Measurements from ENCODE around the gene C5orf58.

C5orf58 gene

DNA sequence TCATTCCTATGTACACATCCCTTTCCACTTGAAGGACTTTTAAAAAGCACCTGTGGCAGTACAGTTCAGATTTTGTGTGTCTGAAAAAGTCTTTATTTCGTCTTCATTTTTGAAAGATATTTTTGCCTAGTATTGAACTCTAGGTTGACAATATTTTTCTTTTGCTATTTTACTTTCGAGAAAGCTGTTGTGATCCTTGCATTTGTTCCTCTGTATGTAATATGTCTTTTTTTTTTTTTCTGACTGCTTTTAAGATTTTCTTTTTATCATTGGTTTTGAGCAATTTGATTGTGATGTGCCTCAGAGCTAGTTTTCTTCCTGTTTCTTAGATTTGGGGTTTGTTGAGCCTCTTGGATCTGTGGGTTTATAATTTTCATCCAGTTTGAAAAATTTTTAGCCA lies 51.4 kb downstream of the C5orf58 start:
- Histone ChIP-seq H3K4me3 (ENCODE audit: low read depth, low read length) (no peak overlapping the region), H3K36me3 (ENCODE audit: control insufficient read depth in 2 of 2, insufficient read depth in 1 of 2, low read length in 2 of 2) (no peaks in the 10 kb centered on the region), H3K4me1 (ENCODE audit: control insufficient read depth, insufficient read depth, low read length) (no peaks in the 10 kb centered on the region), H3K27ac (ENCODE audit: extremely low read depth, low read depth, low read length) (no peak overlapping the region), H3K9me3 (ENCODE audit: control insufficient read depth, insufficient read depth, low read depth, low read length) (no peaks in the 10 kb centered on the region; the same call in none of the 2 replicates)
- POLR2A ChIA-PET = no interaction called here
- CTCF ChIA-PET = no interaction called here
- peak; percentile 98 for TF ChIP-seq ZNF791 (tag by site-specific recombination; IDR thresholded peaks at IDR 0.05)
- TF ChIP-seq ZNF433 (tag by site-specific recombination; IDR thresholded peaks at IDR 0.05; ENCODE audit: low read depth) = no peak
- no peak for TF ChIP-seq ZBTB26 (tag by site-specific recombination; optimal IDR thresholded peaks at IDR 0.05)
- peak; percentile 90 for TF ChIP-seq SETDB1 (IDR thresholded peaks at IDR 0.05; ENCODE audit: insufficient read length, low read length)

GRCh38 chr5:170285181-170285580 lies 52.4 kb downstream of the C5orf58 start:
- Histone ChIP-seq H3K36me3 (ENCODE audit: control insufficient read depth in 2 of 2, insufficient read depth in 1 of 2, low read length in 2 of 2) (no peaks in the 10 kb centered on the region), H3K4me3 (ENCODE audit: low read depth, low read length) (no peak overlapping the region), H3K27ac (ENCODE audit: extremely low read depth, low read depth, low read length) (no peak overlapping the region), H3K4me1 (ENCODE audit: control insufficient read depth, insufficient read depth, low read length) (no peaks in the 10 kb centered on the region), H3K9me3 (ENCODE audit: control insufficient read depth, insufficient read depth, low read depth, low read length) (no peaks in the 10 kb centered on the region; the same call in none of the 2 replicates)
- CTCF ChIA-PET = no interaction called here
- TF ChIP-seq ZNF768 (tag by site-specific recombination; IDR thresholded peaks at IDR 0.05) = no peak
- POLR2A ChIA-PET = no interaction called here

- Histone ChIP-seq H3K27ac (ENCODE audit: extremely low read depth, low read depth, low read length) (no peak overlapping the region), H3K36me3 (ENCODE audit: control insufficient read depth in 2 of 2, insufficient read depth in 1 of 2, low read length in 2 of 2) (no peaks in the 10 kb centered on the region), H3K9me3 (ENCODE audit: control insufficient read depth, insufficient read depth, low read depth, low read length) (no peaks in the 10 kb centered on the region; the same call in none of the 2 replicates), H3K4me1 (ENCODE audit: control insufficient read depth, insufficient read depth, low read length) (no peaks in the 10 kb centered on the region), H3K4me3 (ENCODE audit: low read depth, low read length) (no peak overlapping the region)
- ChIA-PET POLR2A (no interaction called here), CTCF (no interaction called here)
- TF ChIP-seq ZNF660 (tag by site-specific recombination; IDR thresholded peaks at IDR 0.05) (no peak), ZNF624 (tag by site-specific recombination; IDR thresholded peaks at IDR 0.05) (no peak), ZNF404 (tag by site-specific recombination; IDR thresholded peaks at IDR 0.05) (no peak), ZNF580 (tag by site-specific recombination; IDR thresholded peaks at IDR 0.05) (no peak), ZFHX2 (tag by site-specific recombination; conservative IDR thresholded peaks at IDR 0.05) (no peak), ZNF530 (tag by site-specific recombination; IDR thresholded peaks at IDR 0.05; ENCODE audit: low read depth) (no peak), ZNF184 (tag by site-specific recombination; IDR thresholded peaks at IDR 0.05) (no peak), ZNF121 (tag by site-specific recombination; IDR thresholded peaks at IDR 0.05) (no peak), GLIS2 (tag by site-specific recombination; IDR thresholded peaks at IDR 0.05) (no peak)
- TF ChIP-seq, protein P1, sequence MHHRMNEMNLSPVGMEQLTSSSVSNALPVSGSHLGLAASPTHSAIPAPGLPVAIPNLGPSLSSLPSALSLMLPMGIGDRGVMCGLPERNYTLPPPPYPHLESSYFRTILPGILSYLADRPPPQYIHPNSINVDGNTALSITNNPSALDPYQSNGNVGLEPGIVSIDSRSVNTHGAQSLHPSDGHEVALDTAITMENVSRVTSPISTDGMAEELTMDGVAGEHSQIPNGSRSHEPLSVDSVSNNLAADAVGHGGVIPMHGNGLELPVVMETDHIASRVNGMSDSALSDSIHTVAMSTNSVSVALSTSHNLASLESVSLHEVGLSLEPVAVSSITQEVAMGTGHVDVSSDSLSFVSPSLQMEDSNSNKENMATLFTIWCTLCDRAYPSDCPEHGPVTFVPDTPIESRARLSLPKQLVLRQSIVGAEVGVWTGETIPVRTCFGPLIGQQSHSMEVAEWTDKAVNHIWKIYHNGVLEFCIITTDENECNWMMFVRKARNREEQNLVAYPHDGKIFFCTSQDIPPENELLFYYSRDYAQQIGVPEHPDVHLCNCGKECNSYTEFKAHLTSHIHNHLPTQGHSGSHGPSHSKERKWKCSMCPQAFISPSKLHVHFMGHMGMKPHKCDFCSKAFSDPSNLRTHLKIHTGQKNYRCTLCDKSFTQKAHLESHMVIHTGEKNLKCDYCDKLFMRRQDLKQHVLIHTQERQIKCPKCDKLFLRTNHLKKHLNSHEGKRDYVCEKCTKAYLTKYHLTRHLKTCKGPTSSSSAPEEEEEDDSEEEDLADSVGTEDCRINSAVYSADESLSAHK (tag by site-specific recombination; IDR thresholded peaks at IDR 0.05) = no peak
- TF ChIP-seq, protein P2, sequence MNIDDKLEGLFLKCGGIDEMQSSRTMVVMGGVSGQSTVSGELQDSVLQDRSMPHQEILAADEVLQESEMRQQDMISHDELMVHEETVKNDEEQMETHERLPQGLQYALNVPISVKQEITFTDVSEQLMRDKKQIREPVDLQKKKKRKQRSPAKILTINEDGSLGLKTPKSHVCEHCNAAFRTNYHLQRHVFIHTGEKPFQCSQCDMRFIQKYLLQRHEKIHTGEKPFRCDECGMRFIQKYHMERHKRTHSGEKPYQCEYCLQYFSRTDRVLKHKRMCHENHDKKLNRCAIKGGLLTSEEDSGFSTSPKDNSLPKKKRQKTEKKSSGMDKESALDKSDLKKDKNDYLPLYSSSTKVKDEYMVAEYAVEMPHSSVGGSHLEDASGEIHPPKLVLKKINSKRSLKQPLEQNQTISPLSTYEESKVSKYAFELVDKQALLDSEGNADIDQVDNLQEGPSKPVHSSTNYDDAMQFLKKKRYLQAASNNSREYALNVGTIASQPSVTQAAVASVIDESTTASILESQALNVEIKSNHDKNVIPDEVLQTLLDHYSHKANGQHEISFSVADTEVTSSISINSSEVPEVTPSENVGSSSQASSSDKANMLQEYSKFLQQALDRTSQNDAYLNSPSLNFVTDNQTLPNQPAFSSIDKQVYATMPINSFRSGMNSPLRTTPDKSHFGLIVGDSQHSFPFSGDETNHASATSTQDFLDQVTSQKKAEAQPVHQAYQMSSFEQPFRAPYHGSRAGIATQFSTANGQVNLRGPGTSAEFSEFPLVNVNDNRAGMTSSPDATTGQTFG (tag by site-specific recombination; IDR thresholded peaks at IDR 0.05; ENCODE audit: borderline replicate concordance) = no peak
- TF ChIP-seq, protein P3, sequence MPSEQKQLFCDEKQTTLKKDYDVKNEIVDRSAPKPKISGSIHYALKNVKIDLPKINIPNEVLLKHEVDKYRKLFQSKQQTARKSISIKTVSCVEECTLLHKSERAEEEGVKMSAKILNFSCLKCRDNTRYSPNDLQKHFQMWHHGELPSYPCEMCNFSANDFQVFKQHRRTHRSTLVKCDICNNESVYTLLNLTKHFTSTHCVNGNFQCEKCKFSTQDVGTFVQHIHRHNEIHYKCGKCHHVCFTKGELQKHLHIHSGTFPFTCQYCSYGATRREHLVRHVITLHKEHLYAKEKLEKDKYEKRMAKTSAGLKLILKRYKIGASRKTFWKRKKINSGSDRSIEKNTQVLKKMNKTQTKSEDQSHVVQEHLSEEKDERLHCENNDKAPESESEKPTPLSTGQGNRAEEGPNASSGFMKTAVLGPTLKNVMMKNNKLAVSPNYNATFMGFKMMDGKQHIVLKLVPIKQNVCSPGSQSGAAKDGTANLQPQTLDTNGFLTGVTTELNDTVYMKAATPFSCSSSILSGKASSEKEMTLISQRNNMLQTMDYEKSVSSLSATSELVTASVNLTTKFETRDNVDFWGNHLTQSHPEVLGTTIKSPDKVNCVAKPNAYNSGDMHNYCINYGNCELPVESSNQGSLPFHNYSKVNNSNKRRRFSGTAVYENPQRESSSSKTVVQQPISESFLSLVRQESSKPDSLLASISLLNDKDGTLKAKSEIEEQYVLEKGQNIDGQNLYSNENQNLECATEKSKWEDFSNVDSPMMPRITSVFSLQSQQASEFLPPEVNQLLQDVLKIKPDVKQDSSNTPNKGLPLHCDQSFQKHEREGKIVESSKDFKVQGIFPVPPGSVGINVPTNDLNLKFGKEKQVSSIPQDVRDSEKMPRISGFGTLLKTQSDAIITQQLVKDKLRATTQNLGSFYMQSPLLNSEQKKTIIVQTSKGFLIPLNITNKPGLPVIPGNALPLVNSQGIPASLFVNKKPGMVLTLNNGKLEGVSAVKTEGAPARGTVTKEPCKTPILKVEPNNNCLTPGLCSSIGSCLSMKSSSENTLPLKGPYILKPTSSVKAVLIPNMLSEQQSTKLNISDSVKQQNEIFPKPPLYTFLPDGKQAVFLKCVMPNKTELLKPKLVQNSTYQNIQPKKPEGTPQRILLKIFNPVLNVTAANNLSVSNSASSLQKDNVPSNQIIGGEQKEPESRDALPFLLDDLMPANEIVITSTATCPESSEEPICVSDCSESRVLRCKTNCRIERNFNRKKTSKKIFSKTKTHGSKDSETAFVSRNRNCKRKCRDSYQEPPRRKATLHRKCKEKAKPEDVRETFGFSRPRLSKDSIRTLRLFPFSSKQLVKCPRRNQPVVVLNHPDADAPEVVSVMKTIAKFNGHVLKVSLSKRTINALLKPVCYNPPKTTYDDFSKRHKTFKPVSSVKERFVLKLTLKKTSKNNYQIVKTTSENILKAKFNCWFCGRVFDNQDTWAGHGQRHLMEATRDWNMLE (tag by site-specific recombination; conservative IDR thresholded peaks at IDR 0.05; ENCODE audit: low read depth) = no peak
- TF ChIP-seq, protein P4, sequence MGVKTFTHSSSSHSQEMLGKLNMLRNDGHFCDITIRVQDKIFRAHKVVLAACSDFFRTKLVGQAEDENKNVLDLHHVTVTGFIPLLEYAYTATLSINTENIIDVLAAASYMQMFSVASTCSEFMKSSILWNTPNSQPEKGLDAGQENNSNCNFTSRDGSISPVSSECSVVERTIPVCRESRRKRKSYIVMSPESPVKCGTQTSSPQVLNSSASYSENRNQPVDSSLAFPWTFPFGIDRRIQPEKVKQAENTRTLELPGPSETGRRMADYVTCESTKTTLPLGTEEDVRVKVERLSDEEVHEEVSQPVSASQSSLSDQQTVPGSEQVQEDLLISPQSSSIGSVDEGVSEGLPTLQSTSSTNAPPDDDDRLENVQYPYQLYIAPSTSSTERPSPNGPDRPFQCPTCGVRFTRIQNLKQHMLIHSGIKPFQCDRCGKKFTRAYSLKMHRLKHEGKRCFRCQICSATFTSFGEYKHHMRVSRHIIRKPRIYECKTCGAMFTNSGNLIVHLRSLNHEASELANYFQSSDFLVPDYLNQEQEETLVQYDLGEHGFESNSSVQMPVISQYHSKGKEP (tag by site-specific recombination; IDR thresholded peaks at IDR 0.05) = no peak
Observed at GRCh38 chr5:170286386-170286925, 53.7 kb downstream of the C5orf58 start.
